GM18520 (cell line): ENCODE measurements around the gene ARFGEF2.
"Not testable (repeated sequence)": the region's sequence is repeated elsewhere in the genome, so short reads cannot be mapped to it uniquely, and the experiment has no call there.

Source experiments
- ATAC-seq: cut with Tn5 transposase; IDR thresholded peaks from one replicate; pipeline ENCODE4 v1.9.1; 2021; ENCODE audit not compliant: unreplicated experiment

The ARFGEF2 gene

DNA sequence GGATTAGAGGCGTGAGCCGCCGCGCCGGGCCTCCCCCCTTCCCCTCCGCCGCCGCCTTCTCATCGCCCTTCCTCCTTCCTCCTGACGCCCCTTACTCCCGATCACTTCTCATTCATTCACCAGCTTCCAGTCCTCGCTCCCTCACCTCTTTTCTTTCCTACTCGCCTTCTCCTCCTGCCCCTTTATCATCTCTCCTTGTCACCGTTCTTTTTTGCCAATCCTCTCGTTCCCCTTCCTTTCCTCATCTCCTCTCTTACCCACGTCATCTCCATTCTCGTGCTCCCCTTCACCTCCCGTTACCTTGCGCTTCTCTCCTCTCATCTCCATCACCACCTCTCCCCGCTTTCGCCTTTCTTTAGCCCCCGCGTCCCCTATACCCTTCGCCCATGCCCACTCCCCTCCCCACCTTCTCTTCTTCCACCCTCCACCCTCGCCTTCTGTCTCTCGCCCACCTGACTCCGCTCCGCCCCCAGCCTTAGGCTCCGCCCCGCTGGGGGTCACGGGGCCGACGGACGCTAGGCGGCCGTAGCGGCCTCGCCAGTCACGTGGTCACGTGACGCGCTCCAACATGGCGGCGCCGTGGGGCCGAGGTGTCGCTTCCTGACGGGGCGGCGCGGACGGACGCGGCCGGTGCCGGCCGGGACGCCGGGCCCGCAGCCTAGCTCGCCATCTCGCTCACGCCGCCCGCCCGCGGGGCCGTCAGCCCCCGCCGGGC lies at the start of gene ARFGEF2:
Gene ARFGEF2, plus strand, starts transcription at position 544 of the 715 bp plus-strand sequence. CDS start 179 bp downstream, outside the sequence.
- ATAC-seq = peak; percentile 73

DNA sequence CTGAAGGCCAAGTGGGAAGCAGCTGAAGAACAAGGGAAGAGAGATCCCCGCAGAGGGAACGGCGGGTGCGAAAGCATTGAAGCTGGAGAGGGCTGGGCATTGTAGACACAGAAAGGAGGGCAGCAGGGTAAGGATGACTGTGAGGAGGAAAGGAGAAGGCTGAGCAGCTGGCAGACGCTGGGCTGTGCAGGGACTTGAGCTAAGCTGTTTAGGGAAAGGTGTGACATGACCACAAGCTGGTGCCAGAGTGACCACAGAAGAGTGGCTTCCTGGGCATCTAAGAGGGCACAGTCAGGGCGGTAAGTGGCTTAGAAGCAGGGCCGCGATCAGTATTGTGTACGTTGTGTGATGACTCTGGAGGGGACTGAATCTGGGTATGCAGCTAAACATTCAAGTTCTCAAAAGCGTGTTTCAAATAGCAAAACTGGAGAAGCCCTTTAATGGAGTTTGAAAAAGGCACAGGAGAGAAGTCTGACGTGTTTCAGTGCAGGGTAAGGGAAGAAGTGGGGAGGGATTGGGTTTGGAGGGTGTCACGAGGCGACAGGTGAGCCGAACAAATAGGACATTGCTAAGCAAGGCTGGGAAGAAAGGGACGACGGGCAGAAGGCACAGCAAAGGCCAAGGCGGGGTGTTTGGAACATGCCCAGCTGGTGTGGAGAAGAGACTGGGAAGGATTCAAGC lies 46.1 kb upstream of the ARFGEF2 start:
- ATAC-seq = no peak

DNA sequence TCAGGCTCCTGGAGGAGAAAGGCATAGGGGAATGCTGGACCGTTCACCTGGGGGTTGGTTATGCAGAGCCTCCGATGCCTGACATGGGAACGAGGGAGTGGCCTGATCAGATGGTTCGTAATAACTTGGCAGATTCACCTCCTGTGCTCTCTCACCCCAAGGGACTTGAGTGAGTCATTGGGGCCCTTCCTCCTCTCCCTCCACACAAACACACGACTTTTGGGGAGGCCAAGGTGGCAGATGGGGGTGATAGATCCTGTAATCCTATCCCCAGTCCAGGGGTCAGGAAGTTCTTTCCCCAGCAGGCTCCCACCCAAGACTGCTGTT lies 45.6 kb upstream of the ARFGEF2 start:
- no peak for ATAC-seq

DNA sequence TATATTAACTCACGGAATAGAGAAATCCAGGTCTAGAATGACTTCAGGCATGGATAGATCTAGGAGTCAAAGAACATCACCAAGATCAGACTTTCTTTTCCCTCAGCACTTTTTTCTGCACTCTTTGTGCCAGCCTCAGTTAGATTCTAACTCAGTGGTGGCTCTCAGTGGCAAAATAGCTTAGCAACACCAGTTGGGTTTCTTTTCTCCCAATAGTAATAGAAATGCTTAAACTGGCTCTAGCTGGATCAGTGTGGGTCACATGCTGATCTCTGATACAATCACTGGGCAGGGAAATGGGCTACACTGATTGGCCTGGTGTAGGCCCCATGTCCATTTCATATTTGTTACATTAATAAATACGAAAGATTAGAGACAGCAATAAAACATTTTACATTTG lies 44.2 kb upstream of the ARFGEF2 start:
- ATAC-seq = no peak

DNA sequence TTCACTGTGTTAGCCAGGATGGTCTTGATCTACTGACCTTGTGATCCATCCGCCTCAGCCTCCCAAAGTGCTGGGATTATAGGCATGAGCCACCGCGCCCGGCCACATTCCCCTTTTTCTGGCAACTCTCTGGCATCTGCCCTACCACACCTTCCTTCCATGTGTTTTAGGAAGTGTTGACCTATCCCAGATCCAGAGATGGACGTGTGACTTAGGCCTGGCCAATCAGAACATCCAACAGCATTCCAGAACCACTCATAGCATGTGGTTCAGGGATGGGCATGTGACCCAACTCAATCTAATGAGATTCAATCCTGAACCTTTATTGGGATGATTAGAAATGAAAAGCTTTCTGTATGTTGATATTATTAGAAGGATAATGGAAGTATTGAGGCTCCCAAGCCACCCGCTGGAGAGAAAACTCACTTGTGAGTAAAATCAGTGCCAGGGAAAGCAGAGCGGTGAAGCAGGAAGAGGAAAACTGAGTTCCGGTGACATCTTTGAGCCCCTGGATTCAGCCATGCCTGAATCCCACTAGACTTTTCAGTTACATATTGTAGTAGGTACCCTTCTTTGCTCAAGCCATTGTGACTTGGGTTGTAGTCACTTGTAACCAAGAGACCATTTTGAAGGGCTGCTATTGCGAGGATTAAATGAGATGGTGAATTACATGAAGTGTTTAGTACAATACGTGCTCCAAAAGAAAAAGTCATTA lies 42.8 kb upstream of the ARFGEF2 start:
- ATAC-seq = no peak

DNA sequence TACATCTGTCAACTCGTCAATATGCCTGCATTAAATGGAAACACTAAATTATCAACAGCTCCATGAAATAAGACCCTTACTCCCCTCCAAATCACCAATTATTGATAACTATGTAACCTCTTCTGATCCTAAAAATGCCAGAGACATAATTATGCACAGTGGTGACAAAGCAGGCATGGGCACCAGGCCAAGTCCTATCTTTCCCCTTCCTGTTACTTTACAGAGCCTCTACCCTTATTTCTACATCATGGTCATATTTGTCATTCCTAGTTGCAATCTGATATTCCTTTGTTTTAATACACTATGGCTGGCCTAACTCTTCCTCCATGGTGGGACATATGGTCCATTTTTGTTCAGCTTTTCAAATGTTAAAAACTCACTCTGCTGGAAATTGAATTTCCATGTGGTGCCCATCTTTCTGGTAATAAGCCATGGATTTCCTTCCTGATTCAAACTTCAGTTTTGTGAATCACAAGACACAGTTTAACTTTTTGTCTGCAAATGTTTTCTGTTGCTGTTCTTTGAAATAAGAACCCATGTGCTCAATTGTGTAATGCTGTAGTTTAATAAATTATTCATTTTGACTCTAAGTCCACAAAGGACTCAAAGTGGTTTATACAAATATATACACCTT lies 41.8 kb upstream of the ARFGEF2 start:
- no peak for ATAC-seq

DNA sequence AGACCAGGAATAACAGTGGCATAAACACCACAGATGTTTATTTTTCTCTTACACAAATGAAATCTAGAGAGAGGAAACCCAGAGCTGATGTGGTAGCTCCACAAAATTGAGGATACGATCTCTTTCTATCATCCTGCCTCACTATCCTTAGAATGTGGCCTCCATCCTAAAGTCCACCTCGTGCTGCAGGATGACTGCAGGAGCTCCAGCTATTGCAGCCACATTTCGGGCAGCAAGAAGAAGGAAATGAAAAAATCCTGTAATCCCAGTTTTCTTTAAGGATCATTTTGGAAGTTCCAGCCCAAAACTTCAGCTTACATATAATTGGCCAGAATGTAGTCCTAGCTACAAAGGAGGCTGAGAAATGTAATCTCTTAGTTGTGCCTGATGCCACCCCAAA lies 41.2 kb upstream of the ARFGEF2 start:
- no peak for ATAC-seq

DNA sequence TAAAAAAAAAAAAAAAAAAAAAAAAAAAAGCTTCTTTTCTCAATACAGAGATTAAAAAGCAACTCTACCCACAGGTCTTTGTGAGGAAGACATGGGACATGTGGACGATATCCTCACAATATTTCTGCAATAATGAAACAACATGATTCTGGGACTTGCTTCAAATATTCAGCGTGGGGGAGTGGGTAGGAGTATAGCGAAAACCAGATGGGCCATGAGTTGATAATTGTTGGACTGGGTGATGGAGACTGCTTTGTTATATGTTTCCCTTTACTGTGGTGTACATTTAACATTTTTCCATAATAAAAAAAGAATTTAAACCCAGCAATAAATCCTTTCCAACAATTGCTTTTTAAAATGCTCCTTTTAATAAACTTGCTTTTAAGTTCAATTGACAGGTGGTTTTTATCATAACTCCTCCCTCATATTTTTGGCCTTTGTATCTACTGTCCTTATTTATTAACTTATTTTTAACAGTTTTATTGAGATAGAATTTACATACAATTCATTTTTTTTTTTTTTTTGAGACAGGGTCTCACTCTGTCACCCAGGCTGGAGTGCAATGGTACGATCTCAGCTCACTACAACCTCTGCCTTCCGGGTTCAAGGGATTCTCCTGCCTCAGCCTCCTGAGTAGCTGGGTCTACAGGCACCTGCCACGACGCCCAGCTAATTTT lies 40.4 kb upstream of the ARFGEF2 start:
- no peak for ATAC-seq

DNA sequence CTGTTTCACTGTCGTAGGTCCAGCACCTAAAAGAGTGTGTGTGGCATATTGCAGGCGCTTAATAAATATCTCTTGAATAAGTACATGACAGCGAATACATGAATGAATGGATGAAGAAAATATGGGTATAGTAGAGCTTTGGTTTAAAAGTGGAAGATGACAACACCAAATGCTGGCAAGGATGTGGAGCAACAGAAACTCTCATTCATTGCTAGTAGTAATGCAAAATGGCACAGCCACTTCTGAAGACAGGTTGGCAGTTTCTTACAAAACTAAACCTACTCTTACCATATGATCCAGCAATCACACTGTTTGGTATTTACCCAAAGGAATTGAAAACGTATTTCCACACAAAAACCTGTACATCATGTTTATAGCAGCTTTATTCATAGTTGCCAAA lies 36.3 kb upstream of the ARFGEF2 start:
- ATAC-seq = no peak

DNA sequence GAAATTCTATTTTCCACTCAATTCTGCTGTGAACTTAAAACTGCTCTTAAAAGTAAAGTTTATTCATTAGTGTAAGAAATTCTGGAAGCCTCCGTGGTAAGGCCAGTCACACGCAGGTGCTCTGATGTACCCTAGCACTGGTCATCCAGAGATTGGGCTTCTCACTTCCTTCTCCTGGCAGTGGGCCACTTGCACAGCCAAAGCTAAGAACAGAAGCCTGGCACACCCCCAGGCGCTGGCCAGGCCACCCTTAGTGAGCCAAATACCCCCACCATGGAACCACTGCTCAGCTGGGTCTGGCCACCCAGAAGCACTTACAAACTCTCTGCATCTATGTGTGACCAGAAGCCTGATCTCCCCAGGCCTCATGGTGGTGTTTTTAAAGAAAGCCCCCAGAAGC lies 35.3 kb upstream of the ARFGEF2 start:
- no peak for ATAC-seq

DNA sequence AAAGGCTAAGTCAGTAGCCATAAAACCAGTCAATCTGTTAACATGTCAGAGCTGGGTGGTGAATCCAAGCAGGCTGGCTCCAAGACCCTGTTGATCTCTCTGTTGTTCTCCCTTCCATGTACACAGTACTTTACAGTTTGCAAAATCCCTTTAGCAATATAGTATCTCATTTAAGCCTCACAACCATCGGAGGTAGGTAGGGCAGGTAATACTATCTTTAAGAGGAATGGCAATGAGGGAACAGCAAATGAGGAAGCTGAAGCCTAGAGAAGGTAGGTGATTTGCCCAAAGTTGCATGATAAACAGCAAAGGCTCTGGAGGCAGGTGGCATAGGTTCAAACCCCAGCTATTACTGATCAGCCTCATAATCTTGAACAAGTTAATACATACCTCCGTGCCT lies 34.7 kb upstream of the ARFGEF2 start:
- no peak for ATAC-seq

DNA sequence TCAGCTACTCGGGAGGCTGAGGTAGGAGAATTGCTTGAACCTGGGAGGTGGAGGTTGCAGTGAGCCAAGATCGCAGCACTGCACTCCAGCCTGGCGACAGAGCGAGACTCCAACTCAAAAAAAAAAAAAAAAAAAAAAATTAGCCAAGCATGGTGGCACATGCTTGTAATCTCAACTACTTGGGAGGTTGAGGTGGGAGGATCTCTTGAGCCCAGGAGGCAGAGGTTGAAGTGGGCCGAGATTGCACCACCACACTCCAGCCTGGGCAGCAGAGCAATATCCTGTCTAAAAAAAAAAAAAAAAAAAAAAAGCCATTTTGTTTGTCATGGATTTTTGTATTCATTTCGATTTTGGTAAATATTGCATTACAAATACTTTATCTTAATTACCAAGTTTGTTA lies 33.0 kb upstream of the ARFGEF2 start:
- not testable (repeated sequence) for ATAC-seq

DNA sequence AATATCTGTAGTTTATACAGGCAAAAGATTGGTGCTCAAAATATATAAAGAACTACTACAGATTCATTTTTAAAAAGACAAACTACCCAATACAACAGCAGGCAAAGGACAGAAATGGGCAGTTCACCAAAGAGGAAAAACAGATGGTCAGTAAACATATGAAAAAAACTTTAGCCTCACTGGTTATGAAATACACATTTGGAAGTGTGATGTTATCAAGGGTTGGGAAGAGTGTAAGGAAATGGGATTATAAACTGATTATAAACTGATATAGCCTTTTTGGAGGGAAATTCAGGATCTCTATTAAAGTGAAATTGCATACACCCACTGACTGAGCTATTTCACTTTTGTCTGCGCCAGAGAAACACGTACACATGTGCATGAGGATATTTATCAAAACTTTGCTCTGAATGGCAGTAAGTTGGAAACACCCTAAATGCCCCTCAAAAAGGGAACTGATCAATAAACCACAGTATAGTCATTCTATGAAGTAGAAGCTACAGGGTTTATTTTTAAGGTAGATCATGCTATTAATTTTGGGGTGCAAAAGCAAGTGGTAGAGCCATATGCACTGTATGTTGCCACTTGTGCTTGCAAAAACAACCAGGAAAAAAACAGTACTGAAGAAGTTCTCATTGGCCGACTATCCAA lies 32.2 kb upstream of the ARFGEF2 start:
- ATAC-seq = no peak

DNA sequence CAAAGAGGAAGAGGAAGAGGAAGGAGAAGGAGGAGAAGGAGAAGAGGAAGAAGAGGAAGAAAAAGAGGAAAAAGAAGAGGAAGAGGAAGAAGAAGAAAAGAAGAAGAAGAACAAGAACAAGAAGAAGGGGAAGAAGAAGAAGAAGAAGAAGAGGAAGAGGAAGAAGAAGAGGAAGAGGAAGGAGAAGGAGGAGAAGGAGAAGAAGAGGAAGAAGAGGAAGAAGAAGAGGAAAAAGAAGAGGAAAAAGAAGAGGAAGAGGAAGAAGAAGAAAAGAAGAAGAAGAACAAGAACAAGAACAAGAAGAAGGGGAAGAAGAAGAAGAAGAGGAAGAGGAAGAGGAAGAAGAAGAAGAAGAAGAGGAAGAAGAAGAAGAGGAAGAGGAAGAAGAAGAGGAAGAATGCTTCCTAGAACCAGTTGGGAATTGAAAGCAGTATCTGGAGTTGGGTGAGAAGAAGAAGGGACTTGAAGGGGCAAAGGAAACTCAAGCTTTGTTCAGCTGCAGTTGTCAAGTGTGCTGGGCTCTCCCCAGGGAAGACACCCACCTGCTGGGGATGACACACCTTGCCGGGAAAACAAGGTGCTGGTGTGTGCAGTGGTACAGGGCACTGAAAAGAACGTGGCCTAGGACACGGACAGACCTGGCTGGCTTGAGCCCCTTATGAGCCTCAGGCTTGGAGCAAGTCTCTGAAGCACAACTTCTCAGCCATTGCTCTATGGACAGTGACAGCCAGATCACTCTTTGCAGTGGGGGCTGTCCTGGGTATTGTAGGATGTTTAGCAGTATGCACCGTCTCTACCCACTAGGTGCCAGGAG lies 30.1 kb upstream of the ARFGEF2 start:
- ATAC-seq = no peak

DNA sequence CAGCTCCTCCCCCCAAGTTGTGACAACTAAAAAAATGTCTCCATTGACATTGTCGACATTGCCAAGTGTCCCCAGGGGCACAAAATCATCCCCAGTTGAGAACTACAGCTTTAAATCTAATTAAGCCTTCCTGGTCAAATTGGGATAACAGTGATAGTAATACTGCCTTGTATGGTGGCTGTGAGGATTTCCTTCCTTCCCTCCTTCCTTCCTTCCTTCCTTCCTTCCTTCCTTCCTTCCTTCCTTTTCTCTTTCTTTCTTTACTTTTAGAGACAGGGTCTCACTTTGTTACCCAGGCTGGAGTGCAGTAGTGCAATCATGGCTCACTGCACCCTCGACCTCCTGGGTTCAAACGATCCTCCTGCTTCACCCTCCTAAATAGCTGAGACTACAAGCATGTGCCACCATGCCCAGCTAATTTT lies 29.5 kb upstream of the ARFGEF2 start:
- ATAC-seq = no peak

DNA sequence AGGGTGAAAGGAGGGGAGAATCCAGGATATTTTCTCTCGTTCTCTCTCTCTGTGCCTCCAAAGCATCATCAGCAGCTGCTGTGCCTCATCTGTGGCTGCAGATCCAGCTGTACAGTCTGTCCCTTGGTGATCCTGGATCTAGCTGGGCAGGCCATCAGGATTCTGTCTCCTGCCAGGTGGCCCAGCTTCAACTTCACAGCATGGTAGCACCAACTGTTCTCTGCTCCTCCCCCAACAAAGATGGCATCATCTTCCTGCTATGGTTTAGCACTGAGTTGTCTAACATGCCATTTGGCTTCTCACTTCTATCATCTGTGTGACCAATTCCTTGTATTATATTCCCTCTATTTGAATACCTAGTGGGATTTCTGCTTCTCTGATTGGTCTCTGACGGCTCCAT lies 28.6 kb upstream of the ARFGEF2 start:
- no peak for ATAC-seq

DNA sequence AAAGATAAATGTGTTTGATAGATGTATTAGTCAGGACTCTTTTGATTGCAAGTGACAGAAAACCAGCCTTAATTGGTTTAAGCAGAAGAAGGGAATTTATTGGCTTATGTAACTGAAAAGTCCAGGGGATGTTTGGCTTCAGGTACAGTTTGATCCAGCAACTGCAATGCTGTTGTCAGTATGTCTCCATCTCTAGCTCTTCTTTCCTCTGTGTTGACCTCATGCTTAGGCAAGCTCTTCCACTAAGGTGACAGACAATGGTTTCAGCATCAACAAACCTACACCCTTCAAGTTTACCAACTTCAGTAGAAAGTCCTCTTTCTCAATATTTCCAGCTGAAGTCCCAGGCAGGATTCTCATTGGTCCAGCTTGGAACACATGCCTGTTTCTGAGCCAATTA lies 28.1 kb upstream of the ARFGEF2 start:
- ATAC-seq = no peak

DNA sequence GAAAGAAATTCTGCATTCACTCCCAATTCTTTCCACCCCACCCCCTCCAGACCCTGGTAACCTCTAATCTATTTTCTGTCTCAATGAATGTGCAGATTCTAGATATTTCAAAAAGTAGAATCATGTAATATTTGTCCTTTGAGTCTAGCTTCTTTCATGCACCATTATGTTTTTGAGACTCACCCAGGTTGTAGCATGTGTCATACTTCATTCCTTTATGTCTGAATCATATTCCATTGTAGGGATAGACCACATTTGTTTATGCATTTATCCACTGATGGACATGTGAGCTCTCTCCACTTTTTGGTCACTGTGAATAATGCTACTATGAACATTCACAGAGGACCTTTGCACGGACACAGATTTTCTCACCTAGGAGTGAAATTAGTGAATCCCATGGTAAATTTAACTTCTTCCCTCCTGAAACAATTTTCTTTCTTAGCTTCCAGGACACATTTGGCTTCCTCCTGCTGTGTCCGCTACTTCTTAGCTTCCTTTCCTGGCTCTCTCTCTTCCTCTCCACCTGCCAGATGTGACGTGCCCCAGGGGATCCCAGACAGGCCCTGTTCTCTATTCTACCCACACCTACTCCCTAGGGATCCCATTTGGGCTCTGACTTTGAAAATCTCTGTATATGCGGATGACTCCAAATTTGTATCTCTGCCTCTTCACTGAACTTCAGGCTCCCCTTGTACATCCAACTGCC lies 24.1 kb upstream of the ARFGEF2 start:
- ATAC-seq = no peak

DNA sequence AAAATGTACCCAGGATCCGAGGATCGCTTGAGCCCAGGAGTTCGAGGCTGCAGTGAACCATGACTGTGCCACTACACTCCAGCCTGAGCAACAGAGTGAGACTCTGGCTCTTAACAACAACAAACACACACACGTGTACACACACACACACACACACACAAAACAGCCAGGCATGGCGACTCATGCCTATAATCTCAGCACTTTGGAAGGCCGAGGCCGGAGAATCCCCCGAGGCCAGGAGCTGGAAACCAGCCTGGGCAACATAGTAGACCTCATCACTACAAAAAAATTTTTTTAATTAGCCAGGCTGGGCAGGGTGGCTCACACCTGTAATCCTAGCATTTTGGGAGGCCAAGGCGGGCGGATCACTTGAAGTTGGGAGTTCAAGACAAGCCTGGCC lies 23.3 kb upstream of the ARFGEF2 start:
- no peak for ATAC-seq
